Muscle layer of colon (tissue), 2 donors: ENCODE data around the gene DNAAF2.

Source experiments
- H3K27ac ChIP-seq: one replicate; pipeline ENCODE4 v1.7.0; 2013; ENCODE audit warnings: low read depth, mild to moderate bottlenecking, low read length, moderate library complexity
- H3K27me3 ChIP-seq, 2 donors: one replicate each; pipeline ENCODE4 v1.7.0; 2013; ENCODE audit warnings: low read length in 2 of 2, mild to moderate bottlenecking in 2 of 2; ENCODE audit not compliant: insufficient read depth in 2 of 2, control insufficient read depth in 1 of 2
- H3K36me3 ChIP-seq: one replicate; pipeline ENCODE4 v1.7.0; 2013; ENCODE audit warnings: mild to moderate bottlenecking, low read length; ENCODE audit not compliant: insufficient read depth
- H3K4me1 ChIP-seq: one replicate; pipeline ENCODE4 v1.7.0; 2013; ENCODE audit warnings: mild to moderate bottlenecking, low read length; ENCODE audit not compliant: insufficient read depth
- H3K4me3 ChIP-seq, 2 donors: one replicate each; pipeline ENCODE4 v1.7.0; 2013; ENCODE audit warnings: low read length in 2 of 2, low read depth in 1 of 2, mild to moderate bottlenecking in 1 of 2, moderate library complexity in 1 of 2
- H3K9ac ChIP-seq: one replicate; pipeline ENCODE4 v1.7.0; 2013; ENCODE audit warnings: low read length
- H3K9me3 ChIP-seq: one replicate; pipeline ENCODE4 v1.7.0; 2013; ENCODE audit warnings: mild to moderate bottlenecking, low read length
- donor health status: abdominal sarcoma.
- donor health status: Adenocarcinoma of cecum.

DNAAF2 gene

DNA sequence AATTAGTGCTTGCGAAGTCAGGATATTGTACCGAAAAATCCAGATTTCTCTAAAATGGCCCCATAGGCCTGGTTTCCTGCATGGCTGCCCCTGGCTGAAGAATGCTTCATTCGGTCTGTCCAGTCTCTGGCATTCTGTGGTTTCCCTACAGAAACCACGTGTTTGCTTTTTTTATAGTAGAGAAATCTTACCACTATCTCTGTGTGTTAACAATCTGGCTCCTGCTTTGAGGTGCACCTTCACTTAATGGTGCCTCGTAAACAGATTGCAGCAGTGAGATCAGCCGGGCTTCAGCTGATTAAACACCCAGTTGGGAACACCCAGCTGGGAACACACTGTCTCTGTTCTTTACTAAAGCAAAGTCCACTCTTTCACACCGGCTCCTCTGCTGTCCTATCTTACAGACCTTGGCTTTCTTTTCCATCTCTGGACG, 6.7 kb upstream of the DNAAF2 start:
- Histone ChIP-seq H3K4me3 (no peak overlapping the region), H3K27ac (no peak overlapping the region), H3K9me3 (no peaks in the 10 kb centered on the region), H3K4me1 (peaks cover 8% of the 10 kb centered on the region), H3K9ac (no peak overlapping the region), H3K27me3 (no peaks in the 10 kb centered on the region), H3K36me3 (peaks cover 18% of the 10 kb centered on the region)

DNA sequence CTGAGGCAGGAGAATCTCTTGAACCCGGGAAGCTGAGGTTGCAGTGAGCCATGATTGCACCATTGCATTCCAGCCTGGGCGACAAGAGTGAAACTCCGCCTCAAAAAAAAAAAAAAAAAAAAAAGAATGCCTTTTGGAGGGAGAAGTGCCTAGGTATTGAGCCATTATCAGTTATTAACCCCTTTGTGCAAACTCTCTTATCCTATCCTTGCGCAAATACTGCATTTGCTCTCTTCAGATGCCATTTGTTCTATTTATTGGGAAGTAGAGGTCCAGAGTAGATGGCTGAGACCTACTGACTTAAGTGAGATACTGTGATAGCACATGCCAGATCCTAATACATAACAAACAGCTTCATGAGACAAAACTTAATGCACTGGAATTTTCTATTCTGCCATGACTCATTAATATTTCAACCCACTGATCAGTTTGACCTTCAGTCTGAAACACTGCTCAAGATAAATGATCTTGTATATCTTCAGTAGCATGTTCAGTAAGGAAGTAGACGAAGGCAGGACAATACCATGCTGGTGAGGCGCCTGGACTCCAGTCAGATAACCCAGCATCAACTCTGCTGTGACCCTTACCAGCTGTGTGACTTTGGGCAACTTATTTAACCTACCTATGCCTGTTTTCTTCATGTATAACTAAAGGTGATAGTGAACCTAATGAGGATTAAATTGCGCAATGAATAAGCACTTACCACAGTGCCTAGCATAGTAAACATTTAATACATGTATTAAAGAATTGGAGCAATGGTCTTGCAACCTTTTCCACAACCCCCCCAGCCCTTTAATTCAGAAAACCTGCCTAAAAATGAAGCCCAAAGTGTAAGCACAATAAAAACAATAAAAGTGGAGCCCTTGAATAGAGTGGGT, 5.7 kb upstream of the DNAAF2 start:
- H3K4me3 ChIP-seq = no peak overlapping the region
- H3K36me3 ChIP-seq = peaks cover 20% of the 10 kb centered on the region
- no peaks in the 10 kb centered on the region for H3K9me3 ChIP-seq
- H3K9ac ChIP-seq = no peak overlapping the region
- peaks cover 14% of the 10 kb centered on the region for H3K4me1 ChIP-seq
- no peak overlapping the region for H3K27ac ChIP-seq
- H3K27me3 ChIP-seq = no peaks in the 10 kb centered on the region

DNA sequence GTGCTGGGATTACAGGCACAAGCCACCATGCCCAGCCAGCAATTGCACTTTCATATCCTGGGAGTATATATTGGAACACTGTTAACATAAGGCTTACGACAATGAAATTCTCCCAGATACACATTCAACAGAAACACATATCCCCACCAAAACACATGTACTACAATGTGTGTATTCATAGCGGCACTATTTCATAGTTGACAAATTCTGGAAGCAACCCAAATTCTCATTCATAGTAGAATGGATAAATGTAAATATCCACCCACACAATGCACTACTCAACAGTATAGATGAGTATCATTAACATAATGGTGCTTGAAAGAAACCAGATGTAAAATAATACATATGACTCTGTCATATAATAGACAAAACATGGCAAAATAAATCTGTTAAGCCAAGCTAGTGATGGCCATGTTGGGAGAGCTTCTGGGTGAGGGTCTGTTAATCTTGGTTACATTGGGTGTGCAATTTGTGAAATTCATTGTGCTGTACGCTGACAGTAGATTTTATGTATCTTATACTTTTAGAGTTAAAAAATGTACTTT, 2.6 kb upstream of the DNAAF2 start:
- no peak overlapping the region for H3K4me3 ChIP-seq
- H3K27me3 ChIP-seq = no peaks in the 10 kb centered on the region
- no peaks in the 10 kb centered on the region for H3K9me3 ChIP-seq
- peaks cover 14% of the 10 kb centered on the region for H3K4me1 ChIP-seq
- peaks cover 20% of the 10 kb centered on the region for H3K36me3 ChIP-seq
- no peak overlapping the region for H3K9ac ChIP-seq
- H3K27ac ChIP-seq = no peak overlapping the region

DNA sequence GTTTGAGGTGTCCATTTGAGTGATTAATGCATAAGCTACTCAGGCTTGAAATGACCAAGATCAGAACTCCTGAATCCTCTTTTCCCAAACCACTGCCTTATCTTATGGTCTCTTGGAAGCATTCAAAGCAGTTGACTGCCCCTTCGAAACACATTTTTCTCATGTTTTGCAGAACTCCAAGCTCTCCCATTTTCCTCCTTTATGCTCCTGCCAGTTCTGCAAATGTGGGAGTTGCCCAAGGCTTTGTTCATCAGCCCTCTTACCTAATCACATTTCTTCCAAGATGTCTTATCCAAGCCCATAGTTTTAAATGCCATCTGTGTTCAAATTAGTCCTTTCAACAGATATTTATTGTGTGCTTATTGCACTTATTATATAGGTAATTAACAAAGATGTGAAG, 1.8 kb upstream of the DNAAF2 start:
- no peak overlapping the region for H3K4me3 ChIP-seq
- no peaks in the 10 kb centered on the region for H3K9me3 ChIP-seq
- H3K4me1 ChIP-seq = peaks cover 7% of the 10 kb centered on the region
- H3K27ac ChIP-seq = no peak overlapping the region
- peaks cover 20% of the 10 kb centered on the region for H3K36me3 ChIP-seq
- no peaks in the 10 kb centered on the region for H3K27me3 ChIP-seq
- no peak overlapping the region for H3K9ac ChIP-seq

DNA sequence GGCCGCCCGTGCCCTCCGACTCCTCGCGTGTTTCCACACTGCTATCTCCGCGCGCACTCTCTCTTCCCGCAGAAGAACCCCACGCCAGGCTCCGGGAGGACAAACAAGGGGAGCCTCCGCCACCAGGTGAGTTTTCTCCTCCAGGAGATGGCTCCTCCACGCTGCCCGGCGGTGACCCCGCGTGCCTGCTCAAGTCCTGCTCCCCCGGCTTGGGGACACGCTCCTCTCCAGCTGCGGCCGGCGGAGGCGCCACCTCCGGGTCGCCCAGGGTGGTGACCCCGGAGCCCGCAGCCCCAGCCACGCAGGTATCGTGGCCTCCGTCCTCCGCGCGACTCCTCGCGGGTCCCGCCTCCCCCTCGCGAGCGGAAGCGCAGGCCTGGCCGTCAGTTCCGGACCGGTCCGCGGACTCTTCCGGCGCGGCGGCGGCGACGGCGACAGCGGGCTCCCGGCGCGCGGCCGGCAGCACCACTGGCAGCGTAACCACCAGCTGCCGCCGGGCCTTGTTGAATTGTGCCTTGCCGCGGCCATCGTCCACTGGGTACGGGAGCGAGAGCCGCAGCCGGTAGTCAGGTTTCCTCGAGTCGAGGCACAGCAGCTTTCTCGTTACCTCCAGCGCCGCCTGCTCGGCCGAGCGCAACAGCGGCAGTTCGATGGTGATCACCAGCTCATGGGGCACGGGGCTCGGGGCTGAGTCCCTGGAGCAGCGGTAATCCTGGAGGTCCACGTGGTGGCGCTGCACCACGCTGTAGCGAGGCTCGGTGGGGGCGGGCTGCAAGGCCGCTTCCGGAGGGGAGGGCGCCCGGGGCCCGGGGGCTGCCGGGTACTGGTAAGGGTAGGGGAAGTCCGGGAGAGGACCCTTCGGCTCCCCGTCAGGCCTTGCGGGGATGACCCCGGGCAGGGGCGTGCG, 1.2 kb downstream of the DNAAF2 start:
- peak overlapping the region; percentile 87 to 97 for H3K4me3 ChIP-seq
- H3K4me1 ChIP-seq = peaks cover 6% of the 10 kb centered on the region
- H3K36me3 ChIP-seq = peaks cover 15% of the 10 kb centered on the region
- H3K27me3 ChIP-seq = no peaks in the 10 kb centered on the region
- peak overlapping the region; percentile 95 for H3K27ac ChIP-seq
- no peaks in the 10 kb centered on the region for H3K9me3 ChIP-seq
- H3K9ac ChIP-seq = peak overlapping the region; percentile 74

DNA sequence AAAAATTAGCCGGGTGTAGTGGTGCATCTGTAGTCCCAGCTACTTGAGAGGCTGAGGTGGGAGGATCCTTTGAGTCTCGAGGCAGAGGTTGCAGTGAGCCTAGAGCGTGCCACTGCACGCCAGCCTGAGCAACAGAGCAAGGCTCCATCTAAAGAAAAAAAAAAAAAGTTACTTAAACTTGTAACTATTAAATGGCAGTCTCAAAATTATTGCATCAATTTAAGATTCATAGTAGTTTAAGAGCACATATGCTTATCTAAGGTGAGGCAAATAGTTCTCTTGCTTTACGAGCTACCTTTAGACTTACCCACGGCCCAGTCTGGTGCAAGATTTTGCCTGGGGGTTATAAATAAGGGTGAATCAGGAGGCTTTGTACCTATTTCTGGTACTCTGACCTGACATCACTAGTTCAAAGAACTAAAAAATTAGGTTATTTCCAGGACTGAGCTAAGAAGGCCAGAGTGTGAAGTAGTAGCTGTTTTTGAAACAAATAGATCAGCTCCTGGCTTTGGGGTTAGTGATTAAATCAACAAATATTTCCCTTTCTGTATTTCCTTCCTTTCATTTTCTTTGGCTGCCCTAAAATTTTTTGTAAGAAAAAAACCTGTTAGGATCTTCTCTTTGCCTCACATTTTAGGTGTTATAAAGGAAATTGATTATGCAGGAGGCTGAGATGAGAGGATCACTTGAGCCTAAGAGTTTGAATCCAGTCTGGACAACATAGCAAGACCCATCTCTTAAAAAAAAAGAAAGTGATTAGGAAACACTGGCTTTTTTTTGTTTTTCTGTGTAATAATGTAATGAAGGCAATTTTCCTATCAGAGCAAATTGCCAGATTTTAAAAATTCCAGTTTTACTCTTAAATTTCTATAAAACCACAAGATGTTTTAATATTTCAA, 10.9 kb downstream of the DNAAF2 start:
- peaks cover 26% of the 10 kb centered on the region for H3K4me1 ChIP-seq
- H3K9ac ChIP-seq = no peak overlapping the region
- no peaks in the 10 kb centered on the region for H3K36me3 ChIP-seq
- H3K9me3 ChIP-seq = no peaks in the 10 kb centered on the region
- H3K27me3 ChIP-seq = no peaks in the 10 kb centered on the region
- no peak overlapping the region for H3K27ac ChIP-seq
- H3K4me3 ChIP-seq = no peak overlapping the region

DNA sequence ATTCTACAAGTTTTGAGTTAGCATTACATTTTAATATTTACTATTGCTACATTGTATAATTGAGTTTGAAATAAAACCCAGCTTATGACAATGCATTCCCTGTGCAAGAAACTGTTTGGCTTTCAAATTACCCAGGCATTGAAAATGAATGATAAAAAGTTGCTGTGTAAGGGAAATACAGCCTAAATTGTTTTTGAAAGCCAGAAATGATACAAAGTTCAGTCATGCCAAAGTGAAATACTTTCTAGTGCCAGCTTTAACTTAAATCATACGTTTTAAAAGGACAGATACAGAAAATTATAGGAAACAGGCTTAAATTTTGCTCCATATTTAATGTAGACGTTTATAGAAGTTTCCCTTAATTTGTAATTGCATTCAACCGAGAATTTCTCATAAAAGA, 11.7 kb downstream of the DNAAF2 start:
- H3K27ac ChIP-seq = no peak overlapping the region
- no peaks in the 10 kb centered on the region for H3K27me3 ChIP-seq
- no peak overlapping the region for H3K4me3 ChIP-seq
- H3K9ac ChIP-seq = no peak overlapping the region
- H3K36me3 ChIP-seq = peaks cover 6% of the 10 kb centered on the region
- H3K9me3 ChIP-seq = no peaks in the 10 kb centered on the region
- peaks cover 29% of the 10 kb centered on the region for H3K4me1 ChIP-seq

DNA sequence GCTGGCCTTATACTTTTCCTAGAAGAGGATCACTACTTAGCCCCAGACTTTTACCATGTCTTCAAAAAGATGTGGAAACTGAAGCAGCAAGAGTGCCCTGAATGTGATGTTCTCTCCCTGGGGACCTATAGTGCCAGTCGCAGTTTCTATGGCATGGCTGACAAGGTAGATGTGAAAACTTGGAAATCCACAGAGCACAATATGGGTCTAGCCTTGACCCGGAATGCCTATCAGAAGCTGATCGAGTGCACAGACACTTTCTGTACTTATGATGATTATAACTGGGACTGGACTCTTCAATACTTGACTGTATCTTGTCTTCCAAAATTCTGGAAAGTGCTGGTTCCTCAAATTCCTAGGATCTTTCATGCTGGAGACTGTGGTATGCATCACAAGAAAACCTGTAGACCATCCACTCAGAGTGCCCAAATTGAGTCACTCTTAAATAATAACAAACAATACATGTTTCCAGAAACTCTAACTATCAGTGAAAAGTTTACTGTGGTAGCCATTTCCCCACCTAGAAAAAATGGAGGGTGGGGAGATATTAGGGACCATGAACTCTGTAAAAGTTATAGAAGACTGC, 12.9 kb downstream of the DNAAF2 start:
- peaks cover 8% of the 10 kb centered on the region for H3K36me3 ChIP-seq
- H3K4me1 ChIP-seq = peaks cover 29% of the 10 kb centered on the region
- H3K9me3 ChIP-seq = no peaks in the 10 kb centered on the region
- no peak overlapping the region for H3K9ac ChIP-seq
- H3K4me3 ChIP-seq = peak overlapping the region in 1 of 2 donors; percentile 99
- H3K27me3 ChIP-seq = no peaks in the 10 kb centered on the region
- no peak overlapping the region for H3K27ac ChIP-seq

DNA sequence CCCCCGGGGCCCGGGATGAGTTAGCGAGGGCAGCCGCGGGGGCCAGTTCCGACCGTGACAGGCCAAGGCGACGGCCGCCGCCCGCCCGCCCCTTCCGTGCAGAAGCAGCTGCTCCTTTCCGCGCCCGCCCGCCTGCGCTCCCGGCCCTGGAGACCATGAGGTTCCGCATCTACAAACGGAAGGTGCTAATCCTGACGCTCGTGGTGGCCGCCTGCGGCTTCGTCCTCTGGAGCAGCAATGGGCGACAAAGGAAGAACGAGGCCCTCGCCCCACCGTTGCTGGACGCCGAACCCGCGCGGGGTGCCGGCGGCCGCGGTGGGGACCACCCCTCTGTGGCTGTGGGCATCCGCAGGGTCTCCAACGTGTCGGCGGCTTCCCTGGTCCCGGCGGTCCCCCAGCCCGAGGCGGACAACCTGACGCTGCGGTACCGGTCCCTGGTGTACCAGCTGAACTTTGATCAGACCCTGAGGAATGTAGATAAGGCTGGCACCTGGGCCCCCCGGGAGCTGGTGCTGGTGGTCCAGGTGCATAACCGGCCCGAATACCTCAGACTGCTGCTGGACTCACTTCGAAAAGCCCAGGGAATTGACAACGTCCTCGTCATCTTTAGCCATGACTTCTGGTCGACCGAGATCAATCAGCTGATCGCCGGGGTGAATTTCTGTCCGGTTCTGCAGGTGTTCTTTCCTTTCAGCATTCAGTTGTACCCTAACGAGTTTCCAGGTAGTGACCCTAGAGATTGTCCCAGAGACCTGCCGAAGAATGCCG, 13.7 kb downstream of the DNAAF2 start:
- peak overlapping the region; percentile 92 to 99 for H3K4me3 ChIP-seq
- no peaks in the 10 kb centered on the region for H3K27me3 ChIP-seq
- H3K36me3 ChIP-seq = peaks cover 8% of the 10 kb centered on the region
- peak overlapping the region; percentile 36 for H3K9ac ChIP-seq
- peaks cover 29% of the 10 kb centered on the region for H3K4me1 ChIP-seq
- no peaks in the 10 kb centered on the region for H3K9me3 ChIP-seq
- H3K27ac ChIP-seq = peak overlapping the region; percentile 97
